GM21528 (cell line): ENCODE data around the gene AKAP17A.
A peak's percentile ranks its signal among the peaks of the same experiment; 100 is the strongest.
"Not testable (repeated sequence)": the region's sequence is repeated elsewhere in the genome, so short reads cannot be mapped to it uniquely, and the experiment has no call there.

Experiments used
- ATAC-seq: cut with Tn5 transposase; IDR thresholded peaks from one replicate; pipeline ENCODE4 v1.9.1; 2021; ENCODE audit warnings: mild to moderate bottlenecking, moderate library complexity; ENCODE audit not compliant: unreplicated experiment, low FRiP score

The AKAP17A gene, protein sequence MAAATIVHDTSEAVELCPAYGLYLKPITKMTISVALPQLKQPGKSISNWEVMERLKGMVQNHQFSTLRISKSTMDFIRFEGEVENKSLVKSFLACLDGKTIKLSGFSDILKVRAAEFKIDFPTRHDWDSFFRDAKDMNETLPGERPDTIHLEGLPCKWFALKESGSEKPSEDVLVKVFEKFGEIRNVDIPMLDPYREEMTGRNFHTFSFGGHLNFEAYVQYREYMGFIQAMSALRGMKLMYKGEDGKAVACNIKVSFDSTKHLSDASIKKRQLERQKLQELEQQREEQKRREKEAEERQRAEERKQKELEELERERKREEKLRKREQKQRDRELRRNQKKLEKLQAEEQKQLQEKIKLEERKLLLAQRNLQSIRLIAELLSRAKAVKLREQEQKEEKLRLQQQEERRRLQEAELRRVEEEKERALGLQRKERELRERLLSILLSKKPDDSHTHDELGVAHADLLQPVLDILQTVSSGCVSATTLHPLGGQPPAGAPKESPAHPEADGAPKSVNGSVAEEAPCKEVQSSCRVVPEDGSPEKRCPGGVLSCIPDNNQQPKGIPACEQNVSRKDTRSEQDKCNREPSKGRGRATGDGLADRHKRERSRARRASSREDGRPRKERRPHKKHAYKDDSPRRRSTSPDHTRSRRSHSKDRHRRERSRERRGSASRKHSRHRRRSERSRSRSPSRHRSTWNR

GRCh38 chrX:1591102-1591862 lies at the start of gene AKAP17A:
Gene AKAP17A (plus strand): TSS chrX:1591604. CDS start chrX:1593463, 1,859 bp downstream.
- peak; percentile 76 for ATAC-seq

DNA sequence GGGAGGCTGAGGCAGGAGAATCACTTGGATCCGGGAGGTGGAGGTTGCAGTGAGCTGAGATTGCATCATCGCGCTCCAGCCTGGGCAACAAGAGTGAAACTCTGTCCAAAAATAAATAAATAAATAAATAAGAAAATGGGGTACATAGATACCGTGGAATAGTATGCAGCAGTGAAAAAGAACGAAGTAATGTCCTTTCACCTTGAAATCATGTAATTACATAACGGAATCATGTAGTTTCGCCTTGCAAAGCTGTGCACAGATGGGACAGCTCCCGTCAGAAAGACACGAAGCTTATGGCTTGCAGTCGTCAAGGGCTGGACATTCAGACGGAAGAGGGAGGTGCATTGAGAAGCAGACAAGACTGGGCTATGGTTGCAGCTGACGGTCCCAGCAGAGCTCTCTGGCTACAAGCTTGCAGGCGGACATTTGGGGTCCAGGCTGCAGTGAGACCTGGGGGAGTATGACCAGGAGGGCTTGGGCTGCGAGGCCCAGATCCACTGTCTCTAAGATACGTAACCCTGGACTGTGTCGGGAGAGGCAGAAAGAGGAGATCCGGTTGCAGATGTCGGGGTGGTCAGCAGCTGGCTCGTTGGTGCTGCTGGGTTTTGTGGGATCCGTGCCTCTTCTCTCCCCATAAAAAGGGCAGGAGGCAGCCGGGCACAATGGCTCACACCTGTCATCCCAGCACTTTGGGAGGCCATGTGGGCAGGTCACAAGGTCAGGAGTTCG lies 48.2 kb upstream of the AKAP17A start:
- no peak for ATAC-seq

DNA sequence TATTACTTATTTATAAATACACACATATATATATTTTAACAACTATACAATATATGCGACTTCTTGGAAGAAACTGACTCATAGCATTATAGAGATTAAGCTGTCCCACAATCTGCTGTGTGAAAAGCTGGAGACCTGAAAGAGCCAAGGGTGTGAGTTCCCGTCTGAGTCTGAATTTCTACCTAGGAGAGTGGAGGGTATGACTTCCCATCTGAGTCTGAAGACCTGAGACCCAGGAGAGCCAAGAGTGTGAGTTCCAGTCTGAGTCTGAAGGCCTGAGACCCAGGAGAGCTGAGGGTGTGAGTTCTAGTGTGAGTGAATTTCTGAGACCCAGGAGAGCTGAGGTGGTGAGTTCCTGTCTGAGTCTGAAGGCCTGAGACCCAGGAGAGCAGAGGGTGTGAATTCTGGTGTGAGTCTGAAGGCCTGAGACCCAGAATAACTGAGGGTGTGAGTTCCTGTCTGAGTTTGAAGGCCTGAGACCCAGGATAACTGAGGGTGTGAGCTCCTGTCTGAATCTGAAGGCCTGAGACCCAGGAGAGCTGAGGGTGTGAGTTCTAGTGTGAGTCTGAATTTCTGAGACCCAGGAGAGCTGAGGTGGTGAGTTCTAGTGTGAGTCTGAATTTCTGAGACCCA lies 45.5 kb upstream of the AKAP17A start:
- no peak for ATAC-seq

- no peak for ATAC-seq
These were observed 44.6 kb upstream of the AKAP17A start for GRCh38 chrX:1546691-1547251.

- ATAC-seq = no peak
These were observed 39.4 kb upstream of the AKAP17A start for GRCh38 chrX:1551959-1552546.

DNA sequence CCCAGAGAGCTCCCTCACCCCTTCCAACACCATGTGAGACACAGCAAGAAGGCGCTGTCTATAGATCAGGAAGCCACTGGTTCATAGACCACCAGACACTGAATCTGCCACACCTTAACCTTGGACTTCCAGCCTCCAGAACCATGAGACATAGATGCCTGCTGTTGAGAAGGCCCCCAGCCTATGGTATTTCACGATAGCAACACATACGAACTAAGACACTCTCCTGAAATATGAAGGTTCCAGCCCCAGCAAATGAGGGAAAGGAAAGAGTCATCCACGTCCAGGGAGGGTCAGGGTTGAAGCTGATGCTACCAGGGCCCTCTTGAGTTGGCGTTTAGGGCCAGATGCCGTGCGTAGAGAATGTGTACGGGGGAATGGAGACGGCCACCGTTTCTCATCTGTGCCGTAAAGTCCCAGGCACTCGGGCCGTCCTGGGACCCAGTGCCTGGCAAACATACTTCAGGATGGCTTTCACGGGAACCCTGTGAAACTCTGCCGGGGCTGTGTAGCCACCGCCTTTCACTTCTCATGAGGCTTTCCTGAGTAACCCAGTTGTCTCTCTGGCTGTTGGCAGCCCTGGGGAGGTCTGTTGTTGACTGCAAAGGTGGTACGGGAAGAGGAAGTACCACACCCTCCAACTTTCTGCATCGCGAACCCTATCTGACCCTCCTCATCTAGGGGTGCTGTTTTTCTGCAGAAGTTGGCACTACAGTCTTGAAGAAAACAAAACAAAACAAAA lies 36.8 kb upstream of the AKAP17A start:
- ATAC-seq = no peak

DNA sequence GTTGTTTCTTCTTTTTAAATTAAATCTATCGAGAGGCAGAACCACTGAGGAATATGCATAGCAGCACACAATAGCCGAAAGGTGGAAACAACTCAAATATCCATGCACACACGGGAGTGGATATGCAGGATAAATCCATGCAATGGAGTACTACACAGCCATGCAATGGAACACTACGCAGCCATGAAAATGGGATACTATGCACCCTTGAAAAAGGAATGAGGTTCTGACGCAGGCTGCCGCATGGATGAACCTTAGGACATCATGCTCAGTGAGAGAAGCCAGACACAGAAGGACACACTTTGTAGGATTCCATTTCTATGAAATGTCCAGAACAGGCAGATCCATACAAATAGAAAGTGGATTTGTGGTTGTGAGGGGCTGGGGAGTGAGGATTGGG lies 36.0 kb upstream of the AKAP17A start:
- ATAC-seq = no peak

DNA sequence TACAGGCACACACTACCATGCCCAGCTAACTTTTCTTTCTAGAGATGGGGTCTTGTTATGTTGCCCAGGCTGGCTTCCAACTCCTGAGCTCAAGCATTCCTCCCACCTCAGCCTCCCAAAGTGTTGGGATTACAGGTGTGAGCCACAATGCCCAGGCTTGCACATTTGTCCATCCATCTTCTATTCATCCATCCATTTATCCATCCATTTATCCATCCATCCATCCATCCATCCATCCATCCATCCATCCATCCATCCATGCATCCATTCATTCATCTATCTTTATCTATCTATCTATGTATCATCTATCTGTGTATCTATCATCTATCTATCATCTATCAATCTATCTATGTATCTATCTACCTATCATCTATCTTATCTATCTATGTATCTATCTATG lies 34.0 kb upstream of the AKAP17A start:
- not testable (repeated sequence) for ATAC-seq

- ATAC-seq = no peak
These were observed 32.5 kb upstream of the AKAP17A start for GRCh38 chrX:1558761-1559468.

GRCh38 chrX:1561164-1561563 lies 30.2 kb upstream of the AKAP17A start:
- ATAC-seq = no peak

GRCh38 chrX:1564077-1564476 lies 27.3 kb upstream of the AKAP17A start:
- not testable (repeated sequence) for ATAC-seq

DNA sequence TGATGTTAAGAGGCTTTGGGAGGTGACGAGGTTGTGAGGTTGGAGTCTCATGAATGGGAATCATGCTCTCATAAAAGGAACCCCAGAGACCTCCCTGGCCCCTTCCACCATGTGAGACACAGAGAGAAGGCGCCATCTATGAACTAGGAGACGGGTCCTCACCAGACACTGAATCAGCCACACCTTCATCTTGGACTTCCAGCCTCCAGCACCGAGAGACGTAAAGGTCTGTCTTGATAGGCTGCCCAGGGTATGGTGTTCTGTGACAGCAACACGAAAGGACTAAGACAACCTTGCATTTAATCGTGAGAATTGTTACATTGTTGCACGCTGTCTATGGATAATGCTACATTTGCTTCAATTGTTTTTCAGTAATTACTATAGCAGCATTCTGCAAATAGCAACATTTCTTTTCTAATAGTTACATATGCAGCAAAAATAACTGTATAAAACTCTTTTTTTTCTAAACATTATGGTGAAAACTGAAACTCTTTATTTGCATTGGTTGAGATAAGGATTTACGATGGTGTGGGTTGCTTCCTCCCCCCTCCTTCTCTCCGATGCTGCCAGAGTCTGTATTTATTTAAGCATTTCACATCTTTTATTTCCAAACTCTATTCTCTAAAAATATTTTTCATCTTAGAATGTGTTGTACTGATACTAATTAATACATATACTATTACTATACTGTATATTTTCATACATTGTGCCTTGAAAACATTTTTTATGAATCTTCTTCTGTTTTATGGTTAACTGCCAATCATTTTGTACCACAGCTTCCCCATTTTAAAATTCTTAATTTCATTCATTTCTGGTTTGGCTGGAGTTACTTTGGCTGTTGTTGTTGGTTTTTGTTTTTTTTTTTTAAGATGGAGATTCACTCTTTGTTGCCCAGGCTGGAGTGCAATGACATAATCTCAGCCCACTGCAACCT lies 26.4 kb upstream of the AKAP17A start:
- ATAC-seq = peak; percentile 68

- ATAC-seq = not testable (repeated sequence)
These were observed 17.2 kb upstream of the AKAP17A start for GRCh38 chrX:1574181-1574580.

- ATAC-seq = no peak
These were observed 15.0 kb upstream of the AKAP17A start for GRCh38 chrX:1576201-1576992.

- no peak for ATAC-seq
These were observed 13.6 kb upstream of the AKAP17A start for GRCh38 chrX:1577845-1578244.

DNA sequence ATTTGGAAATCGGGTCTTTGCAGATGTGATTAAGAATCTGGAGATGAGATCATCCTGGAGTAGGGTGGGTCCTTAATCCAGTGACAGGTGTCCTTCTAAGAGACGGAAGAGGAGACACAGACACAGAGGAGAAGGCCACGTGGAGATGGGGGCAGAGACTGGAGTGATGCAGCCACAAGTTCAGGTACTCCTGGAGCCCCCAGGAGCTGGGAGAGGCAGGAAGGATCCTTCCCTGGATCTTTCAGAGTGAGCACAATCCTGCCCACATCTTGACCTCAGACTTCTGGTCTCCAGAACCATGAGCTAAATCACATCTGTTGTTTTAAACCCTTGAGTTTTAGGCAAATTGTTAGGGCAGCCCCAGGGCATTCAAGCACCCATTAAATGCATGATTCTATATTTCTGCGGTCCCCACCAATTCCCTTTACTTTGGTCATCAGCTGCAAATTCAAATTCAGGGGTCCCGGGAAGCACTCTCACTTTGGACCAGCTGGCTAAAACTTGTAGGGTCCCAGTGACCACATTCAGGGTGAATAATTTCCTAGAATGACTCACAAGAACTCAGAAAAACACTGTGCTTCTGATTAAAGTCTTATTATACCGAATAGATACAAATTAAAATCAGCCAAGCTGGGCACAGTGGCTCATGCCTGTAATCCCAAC lies 12.8 kb upstream of the AKAP17A start:
- no peak for ATAC-seq
